HG02759 (cell line): Measurements from ENCODE around the gene PHLDA3.
A peak's percentile ranks its signal among the peaks of the same experiment; 100 is the strongest.
"Not testable (repeated sequence)": the region's sequence is repeated elsewhere in the genome, so short reads cannot be mapped to it uniquely, and the experiment has no call there.

Source experiments
- ATAC-seq: cut with Tn5 transposase; IDR thresholded peaks from one replicate; pipeline ENCODE4 v1.9.1; 2021; ENCODE audit warnings: mild to moderate bottlenecking, moderate library complexity; ENCODE audit not compliant: unreplicated experiment

Gene PHLDA3

DNA sequence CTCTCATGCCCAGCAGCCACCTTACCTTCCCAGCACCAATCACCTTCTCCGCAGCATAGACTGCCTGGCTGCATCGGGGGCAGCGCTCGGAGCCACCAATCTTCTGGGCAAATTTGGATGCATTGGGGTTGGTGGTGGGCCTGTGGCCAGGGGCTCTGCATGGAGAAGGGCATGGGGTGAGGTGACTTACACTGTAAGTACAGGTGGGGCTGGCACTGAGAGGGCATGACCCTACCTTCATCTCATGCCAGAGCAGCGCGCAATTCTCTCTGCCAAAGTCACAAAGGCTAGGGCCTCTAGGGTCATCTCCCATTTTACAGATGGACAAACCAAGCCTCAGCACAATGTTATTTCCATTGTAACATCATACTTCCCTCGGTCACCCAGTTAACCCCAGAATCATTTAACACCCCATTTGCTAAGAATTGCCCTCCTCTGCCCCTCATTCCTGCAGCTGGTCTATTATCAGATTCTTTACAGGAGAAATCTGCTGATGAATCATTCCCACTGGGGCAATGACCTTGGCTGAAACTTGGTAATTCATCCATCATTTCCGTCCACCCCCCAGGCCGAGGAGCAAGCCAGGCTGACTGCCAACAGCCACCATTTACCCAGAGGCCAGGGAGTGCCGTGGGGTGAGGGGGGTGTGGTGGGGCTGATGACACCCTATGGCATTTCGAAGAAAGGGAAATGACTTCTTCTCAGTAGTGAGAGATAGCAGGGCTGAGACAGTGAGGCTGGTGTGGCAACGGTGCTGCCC lies 20.0 kb upstream of the PHLDA3 start:
- ATAC-seq: no peak

DNA sequence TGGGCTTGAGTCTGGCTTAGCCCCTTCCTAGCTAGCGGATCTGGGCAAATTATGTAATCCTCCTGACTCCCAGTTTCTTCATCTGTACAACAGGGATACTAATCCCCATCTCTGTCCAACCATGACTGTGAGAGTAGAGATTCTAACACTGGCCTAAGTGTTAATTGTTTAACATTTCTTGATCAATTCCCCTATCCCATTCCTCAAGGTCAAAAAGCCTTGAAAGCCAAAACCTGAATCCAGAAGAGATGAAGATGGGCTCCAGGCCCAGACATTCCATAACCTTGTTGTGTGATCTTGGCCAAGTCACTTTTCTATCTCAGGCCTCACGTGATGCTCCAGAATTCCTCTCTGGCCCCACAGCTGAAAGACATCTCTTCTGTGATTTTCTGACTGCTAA lies 18.8 kb upstream of the PHLDA3 start:
- no peak for ATAC-seq

DNA sequence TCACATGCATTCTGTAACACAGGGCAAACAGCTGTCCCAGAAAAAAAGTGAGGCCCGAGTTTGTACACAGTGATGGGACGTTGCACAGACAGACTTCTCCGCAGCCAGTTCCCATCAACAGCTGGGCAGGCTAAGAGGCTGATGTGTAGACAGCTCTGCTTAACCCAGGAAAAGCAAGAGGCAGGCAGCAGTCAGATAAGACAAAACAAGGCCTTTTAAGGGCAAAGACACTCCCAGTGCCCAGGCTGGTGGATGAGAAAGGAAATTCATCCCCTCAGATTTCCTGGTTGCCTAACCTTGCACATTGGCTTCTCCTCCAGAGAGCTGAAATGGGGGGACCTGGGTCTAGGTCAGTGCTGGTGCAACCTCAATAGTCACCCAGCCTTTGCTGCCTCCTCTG lies 17.2 kb upstream of the PHLDA3 start:
- ATAC-seq: no peak

DNA sequence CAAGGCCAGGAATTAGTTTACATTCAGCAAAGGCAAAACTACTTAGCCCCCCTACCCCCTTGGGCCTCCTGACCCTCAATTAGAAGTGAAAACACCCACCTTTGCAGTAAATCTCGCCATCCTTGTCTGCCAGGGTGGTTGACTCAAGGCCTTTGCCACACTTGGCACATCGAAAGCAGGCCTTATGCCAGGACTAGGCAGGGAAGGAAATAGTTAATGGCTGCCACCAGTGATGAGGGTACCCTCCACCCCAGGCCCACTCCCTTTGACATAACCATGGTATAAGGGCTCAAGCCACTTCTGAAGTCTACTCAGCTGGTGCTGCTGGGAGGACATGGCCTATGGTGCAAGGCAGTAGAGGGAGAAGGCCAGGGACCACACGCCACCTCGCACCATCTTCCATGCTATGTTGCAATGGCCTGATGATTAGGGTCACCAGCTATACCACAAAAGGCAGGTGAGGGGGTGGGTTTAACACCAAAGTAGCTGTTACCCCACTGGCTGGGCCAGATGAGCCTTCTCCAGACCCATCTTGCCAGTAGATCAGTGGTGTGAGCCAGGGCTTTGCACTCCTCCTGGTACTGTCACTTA lies 16.3 kb upstream of the PHLDA3 start:
- ATAC-seq: no peak

DNA sequence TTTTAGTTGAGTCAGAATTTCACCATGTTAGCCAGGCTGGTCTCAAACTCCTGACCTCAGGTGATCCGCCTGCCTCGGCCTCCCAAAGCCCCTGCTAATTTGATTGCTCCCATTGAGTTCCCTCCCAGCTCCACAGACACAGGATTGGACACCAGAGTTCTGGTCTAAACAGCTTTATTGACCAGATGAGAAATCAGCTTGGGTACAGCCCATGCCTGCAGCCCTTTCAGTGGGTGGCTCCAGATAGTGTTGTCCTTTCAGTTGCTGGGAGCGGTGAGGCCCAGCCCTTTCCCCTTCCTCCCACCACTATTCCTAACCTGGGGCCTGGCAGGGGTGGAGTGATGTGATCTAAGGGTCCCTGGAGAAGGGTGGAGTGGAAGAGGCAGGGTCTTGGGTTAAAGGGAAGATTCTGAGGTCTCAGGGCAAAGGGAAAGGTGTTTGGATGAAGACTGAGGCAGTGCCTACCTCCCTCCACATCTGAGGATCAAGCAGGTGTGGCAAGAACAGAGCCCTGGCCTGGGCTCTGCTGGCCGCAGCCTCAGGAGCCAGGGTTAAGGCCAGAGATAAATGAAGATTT lies 14.5 kb upstream of the PHLDA3 start:
- no peak for ATAC-seq

DNA sequence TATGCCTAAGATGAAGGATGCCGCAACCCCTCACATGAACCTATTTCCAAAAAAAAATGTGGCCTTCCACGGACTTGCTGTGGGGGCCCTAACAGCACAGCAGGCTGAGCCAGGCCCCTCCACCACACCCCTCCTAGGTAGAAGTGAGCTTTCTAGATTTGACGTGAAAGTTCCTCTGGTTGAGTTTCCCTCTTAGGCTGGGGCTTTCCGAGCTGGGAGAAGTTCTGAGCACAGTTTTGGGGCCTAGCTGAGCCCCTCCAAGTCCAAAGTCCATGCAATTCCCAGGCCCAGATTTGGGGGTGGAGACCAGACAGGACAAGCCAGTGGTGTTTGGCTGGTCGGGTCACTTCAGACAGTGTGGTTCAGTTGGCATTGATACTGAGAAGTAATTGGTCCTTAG lies 13.8 kb upstream of the PHLDA3 start:
- peak; percentile 38 for ATAC-seq

DNA sequence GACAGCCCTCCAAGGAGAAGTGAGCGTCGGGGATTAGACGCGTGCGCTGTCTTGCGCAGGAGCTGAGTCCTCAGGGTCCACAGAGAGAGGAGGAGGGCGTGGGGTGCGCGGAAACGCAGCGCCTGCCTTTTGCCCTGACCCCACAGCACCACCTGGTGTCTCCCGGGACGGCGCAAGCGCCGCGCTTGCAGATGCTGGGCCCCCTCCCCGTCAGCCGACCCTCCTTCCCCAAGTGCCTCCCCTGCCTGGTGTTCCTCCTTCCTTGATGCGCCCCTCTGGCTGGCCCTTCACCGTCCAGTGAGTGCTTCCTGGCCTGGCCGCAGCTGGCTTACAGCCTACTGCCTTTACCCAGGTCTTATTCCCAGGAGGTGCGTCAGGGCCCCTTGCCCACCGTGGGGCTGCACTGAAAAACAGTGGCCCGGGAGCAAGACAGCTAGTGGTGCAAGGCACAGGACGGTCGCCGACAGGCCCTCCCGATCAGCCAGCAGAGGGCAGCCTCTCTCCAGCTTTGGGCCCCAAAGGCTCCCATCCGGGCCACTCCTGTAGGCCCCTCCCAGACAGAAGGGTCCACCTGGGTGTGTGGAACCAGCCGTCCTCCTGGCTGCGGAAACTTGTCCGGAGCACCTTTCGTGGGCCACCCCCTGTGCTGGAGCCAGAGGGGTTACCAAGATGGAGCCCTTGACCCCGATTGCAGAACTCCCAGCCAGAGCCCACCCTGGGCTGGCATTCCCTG lies 12.9 kb upstream of the PHLDA3 start:
- ATAC-seq: peak; percentile 76

DNA sequence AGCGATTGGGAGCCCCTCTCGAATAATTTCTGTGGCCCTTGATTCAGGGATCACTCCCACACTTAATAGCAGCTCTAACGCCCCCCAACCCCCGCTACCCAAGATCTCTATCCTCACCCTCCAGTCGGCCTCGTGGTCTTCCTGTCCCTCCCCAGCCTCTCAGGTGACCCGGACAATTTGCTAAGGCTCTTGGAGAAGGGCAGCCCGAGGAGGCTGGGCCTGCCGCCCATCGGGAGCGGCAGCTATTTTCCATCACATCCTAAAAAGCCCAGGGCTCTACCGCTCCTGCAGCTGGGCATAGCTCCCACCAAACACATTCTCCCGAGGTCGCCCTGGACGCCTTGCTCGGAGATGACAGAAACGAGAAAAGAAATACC lies 12.0 kb upstream of the PHLDA3 start:
- ATAC-seq: no peak

DNA sequence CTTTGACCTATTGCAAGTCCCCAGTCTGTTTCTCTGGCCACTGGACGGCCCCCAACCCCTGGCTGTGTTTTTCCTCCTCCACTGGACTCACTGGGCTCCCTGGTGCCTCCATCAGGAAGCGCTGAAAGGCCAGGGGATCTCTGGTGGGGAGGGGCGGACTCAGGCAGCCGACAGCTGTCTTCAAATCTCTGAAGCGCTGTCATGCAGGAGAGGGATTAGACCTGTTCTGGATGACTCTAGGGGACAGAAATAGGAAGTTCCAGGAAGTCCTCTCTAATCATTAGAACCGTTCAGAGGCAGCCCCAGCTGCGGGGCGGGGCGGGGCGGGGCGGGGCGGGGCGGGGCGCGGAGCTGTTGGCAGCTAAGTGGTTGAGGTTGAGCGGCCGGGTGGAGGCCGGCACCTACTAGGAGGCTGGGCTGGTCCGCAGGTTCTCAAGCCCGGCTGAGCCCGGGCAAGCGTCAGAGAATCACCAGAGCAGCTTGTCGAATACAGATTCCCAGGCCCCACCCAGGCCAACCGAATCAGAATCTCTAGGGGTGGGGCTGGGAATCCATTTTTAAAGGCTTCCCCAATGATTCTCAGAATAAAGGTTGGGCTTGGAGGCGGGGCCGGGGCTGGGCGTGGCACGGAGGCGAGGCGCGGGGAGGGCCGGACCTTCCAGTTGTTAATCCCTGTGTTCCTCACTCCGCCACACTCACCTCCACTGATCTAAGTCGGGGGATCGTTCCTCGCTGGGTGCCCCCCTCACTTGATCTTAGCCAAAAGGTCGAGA lies 11.4 kb upstream of the PHLDA3 start:
- ATAC-seq: peak; percentile 61

DNA sequence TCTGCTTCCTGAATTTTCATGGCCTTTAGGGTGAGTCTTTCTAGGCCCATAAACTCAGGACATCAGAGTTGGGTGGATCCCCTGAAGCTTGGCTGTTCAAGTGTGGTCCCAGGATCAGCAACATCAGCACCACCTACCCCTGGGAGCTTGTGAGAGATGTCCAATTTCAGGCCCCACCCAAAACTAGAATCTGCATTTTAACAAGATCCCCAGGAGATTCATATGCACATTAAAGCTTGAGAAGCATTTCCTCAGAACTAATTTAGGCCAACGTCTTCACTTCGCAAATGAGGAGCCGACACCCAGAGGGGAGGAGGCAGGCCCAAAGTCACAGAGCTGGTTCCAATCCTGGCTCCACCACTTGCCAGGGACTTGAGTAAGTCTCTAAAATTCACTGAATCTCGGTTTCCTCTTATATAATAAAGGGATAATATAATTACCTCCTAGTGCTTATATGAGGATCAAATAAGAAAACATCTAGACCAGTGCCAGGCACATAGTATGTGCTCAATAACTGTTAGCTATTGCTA lies 10.3 kb upstream of the PHLDA3 start:
- ATAC-seq: no peak

DNA sequence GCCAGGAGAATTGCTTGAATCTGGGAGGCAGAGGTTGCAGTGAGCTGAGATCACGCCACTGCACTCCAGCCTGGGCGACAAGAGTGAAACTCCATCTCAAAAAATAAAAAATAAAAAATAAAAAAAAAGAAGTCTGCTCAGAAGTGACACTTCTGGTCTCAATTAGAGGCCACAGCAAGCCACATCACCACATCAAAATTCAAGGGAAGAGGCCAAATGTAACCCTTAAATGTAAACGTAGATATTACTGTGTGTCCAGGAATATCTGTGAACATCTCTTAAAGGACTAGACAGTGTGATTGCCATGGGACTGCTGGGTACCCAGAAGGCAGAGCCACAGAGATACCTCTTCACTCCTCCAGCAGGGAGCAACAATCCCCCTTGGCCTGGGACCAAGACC lies 9.7 kb upstream of the PHLDA3 start:
- ATAC-seq: not testable (repeated sequence)

DNA sequence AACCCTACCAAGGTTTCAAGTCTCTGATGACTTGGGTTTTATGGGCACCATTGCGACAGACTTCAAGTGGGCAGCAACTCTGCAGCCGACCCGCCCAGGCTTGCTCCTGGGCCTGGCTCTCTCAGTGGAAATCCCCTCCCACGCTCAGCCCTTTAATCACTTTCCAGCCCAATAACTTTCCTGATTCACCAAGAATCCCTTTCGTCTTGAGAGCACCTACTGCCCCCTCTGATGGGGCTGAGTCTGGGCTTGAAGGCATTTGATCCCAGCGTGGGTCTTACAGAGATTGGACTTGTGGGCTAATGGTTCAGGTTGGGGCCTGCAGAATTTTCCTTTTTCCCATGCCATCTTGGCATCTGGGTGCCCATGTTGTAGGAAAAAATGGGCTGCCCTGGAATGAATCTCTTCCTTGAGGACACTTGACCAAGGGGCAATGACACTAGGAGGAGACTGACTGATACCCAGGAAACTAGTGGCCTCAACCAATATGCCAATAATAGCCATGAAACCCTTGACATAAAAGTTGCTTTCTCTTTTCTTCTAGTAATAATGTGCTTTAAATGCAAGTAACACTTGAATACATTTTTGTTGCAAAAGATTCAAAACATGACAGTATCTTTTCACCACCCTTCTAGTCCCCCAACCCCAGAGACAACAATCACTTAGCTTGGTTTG lies 7.8 kb upstream of the PHLDA3 start:
- ATAC-seq: no peak

DNA sequence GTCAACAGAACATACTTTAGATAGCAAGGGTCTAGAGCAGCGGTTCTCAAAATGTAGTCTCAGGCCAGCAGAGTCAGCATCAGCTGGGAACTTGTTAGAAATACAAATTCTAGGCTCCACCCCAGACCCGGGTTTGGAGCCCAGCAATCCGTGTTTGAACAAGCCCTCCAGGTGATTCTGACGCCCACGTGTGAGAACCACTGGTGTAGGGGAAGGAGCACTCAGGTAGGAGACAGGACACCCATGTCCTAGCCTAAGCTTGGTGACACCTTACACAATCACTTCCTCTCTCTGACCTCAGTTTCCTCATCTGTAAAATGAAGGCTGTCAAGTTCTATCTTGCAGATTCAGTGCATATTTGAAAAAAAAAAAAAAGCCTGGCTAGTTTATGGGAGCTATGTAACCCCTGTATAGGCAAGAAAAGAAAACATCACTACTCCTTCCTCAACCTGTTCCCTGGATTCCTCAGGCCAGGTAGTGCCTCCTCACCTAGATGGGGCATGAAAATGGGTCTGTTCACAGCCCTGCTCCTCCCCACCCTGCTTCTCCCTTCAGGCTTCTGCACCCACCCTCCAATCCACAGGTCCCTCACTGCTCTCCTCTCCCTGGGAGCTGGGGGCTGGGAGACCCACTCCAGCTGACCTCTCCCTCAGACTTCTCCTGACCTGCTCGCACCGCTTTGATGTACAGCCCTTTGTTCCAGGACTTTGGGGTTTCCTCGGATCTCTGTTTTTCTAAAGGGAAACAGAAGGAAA lies 7.1 kb upstream of the PHLDA3 start:
- ATAC-seq: no peak

DNA sequence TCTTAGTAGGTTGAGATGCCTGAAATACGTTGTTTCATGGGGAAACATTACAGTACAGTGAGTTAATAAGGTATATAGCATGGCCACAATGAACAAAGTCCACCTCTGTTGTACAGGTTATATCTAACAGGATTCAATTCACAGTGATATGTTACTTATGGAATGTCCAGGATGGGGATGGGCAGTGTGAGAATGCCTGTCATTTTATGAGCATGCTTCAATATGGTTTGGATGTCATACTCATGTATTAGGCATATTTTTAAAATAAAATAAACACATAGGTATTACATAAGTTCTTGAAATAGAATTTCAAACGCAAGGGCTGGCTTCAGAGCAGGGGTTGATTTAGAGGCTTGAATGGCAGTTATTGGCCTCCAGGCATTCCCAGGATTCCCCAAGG lies 6.1 kb upstream of the PHLDA3 start:
- no peak for ATAC-seq

DNA sequence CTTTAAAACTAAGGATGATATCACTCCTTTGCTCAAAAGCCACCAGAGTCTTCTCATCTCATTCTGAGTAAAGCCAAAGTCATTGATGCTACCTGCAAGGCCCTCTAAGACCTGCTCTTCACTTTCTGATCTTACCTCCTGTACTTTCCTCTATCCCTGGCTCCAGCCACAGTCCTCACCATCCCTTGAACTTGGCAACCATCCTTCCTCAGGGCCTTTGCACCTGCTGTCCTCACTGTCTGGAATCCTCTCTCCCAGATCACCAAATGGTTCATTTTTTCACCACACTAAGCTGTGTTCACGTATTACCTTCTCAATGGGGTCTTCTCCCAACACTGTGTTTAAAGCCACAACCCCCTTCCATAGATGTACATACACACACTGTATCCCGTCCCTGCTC lies 4.3 kb upstream of the PHLDA3 start:
- ATAC-seq: no peak

DNA sequence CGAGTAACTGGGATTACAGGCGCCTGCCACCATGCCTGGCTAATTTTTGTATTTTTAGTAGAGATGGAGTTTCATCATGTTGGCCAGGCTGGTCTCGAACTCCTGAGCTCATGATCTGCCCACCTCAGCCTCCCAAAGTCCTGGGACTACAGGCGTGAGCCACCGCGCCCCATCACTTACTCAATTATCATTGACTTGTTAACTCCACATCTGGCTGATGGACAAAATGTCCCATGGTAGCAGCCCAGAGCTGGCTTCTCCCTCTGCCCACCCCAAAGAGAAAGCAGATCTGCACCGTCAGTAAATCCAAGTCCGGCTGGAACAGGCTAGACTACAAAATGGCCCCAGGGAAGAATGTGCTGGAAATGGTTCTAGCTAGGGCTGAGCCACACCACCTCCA lies 3.3 kb upstream of the PHLDA3 start:
- not testable (repeated sequence) for ATAC-seq

DNA sequence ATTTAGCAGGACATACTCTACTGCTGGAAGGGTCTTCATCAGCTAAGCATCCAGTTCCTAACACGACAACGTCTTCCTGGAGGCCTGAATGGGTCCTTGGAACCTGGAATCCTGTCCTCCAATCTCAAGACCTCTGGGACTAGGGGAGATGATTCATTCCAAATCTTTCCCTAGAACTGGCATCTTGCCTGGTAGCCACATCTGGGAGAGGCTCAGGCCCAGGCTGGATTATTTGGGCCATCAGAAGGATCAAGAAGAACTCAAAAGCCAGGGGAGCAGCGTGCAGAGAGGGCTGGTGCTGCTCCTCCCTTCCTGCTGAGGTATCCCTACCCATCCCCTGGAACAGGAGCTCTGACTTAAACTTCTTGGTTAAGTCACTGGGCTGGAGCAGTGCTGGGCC lies 2.8 kb upstream of the PHLDA3 start:
- ATAC-seq: no peak

DNA sequence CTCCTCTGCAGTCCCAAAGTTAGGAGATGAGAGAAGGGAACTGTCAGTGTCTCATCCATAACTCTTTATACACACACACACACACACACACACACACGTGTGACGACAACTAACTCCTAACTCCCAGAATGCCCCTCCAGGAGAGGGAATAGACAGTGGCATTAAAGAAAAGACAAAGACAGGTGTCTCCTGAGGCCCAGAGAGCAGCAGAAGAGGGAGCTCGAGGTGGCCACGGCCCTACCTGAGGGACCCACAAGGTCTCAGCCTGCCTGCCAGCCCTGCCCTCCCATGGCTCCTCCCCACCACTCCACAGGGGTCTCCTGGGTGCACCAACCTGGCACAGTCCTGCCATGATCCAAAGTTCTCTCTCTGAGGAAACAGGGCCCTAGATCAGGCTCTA lies 1.6 kb upstream of the PHLDA3 start:
- ATAC-seq: no peak

DNA sequence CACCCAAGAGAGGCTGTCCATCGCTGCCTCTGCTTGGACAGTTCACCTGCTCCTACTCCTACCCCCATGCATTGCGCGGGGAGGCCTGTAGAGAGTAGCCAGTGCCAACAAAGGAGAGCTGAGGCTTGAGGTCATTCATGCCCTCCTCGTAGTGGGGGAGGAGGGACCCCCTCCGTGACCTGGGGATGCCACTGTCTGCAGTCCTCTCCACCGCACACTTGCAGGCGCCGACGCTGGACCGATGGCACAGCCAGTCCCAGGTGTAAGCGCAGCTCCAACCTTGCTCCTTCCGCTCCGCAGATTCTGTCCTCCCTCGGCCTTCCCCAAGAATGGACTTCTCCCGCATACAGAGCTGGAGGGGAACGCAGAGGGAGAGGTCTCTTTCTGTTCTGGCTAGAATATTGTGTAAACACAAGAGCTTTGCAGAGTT lies 672 bp upstream of the PHLDA3 start:
- no peak for ATAC-seq

DNA sequence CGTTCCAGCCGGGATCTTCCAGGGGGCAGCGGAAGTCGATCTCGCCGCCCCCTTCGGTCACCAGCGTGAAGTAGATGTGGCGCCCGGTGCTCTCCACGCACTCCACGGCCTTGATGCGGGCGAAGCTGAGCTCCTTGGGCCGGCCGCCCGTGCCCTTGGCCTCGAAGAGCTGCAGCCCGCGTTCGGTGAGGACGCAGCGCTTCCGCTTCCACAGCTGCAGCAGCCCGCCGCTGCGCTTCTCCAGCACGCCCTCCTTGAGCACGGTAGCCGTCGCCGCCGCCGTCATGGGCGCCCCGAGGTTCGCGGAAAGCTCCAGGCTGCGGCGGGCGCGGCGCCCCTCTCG lies 516 bp downstream of the PHLDA3 start:
- ATAC-seq: peak; percentile 35
